Measurements from ENCODE around the gene PLXDC2.
"Not testable (repeated sequence)": the region's sequence is repeated elsewhere in the genome, so short reads cannot be mapped to it uniquely, and the experiment has no call there.

Gene PLXDC2

GRCh38 chr10:19816411-19817230 lies at the start of gene PLXDC2:
PLXDC2 (plus strand) TSS chr10:19816432.
- peak; percentile 7 for DNase-seq

DNA sequence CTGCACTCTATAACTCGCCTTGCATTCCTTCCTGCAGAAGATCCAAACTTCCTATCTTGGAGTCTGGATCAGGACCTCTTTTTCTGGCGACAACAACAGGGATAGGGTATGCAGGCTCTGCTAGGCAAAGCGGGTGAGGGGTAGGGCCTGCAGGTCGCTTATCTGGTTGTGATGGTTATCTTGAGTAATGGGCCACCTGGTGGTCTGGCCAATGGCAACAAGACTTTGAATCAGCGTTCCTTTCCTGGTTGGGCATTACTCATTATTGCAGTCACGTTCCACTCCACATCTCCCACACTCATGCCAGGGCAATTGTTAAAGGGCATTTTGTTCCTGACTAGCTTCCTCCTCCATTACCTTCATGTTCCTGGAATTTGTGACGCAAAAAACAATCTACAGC lies 48.4 kb upstream of the PLXDC2 start:
- no peak for DNase-seq

DNA sequence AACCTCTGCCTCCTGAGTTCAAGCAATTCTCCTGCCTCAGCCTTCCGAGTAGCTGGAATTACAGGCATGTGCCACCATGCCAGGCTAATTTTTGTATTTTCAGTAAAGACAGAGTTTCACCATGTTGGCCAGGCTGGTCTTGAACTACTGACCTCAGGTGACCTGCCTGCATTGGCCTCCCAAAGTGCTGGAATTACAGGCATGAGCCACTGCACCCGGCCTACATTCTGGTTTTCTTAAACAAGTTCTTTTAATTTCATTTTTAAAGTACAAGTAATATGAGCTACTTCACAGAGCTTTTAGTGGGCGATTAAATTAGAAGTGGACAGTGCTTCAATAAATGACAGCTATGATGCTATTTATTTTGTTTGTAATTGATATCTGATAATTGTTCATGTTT lies 46.4 kb upstream of the PLXDC2 start:
- DNase-seq, result not testable (repeated sequence)

- DNase-seq, result no peak
Observed at GRCh38 chr10:19772972-19773371, 43.3 kb upstream of the PLXDC2 start.

DNA sequence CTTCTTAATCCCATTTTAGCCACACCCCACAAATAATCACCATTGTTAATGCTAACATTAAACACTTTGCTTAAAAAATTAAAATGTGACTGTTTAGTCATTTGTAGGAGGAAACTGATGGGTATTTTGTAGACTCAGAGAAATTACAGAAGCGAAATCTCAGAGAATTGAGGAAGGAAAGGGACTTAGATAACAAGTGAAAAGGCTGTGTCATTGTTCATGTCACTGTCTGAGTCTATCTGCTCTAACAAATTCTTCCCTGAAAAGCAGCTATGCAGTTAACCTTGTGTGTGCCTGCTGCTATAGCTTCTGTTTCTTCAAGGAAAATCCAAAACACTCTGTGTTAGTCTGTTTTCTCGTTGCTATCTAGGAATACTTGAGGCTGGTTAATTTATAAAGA lies 40.9 kb upstream of the PLXDC2 start:
- DNase-seq, result no peak

DNA sequence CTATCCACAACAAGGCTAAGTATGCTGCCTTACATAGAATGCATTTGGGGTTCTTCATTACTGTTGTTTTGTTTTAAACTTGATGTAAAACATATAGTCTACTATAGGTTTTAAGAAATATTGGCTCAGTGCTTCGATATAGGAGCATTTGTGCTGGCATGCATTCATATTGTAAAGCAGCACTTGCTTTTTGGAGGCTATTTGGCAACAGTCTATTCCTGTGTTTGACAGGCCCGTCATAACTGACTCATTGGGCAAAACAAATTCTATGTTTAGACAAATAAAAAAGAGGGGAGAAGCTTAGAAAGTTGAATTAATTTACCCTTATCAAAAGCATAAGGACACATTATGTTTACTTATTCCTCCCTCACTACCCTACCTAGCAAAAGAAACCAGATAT lies 38.4 kb upstream of the PLXDC2 start:
- no peak for DNase-seq

GRCh38 chr10:19778996-19779395 lies 37.2 kb upstream of the PLXDC2 start:
- DNase-seq, result no peak

DNA sequence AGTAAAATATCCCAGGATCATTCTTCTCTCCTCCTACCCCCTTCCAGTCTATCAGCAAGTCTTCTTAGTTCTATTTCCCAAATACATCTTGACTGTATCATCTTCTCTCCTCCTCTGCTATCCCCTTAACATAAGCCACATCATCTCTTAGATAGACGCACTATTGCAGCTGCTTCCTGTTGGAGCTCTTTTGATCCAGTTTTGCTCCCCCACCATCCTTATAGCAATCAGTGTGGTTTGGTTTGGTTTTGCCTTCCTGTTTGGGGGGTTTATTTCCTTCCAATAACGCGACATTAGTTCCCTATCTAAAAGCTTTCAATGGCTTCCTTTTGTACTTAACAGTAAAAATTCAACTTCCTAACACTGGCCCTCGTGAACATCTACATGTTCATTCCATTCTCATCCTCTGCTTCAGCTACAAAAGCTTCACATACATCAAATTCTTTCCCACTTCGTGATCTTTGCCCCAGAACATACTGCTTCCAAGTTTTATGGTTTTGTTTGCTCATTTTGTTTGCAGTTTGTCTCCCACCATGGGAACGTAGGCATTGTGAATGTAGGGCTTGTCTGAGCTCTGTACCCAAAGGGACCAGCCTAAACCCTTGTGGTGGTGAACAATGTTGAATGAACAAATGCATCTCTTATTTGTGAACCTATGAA lies 33.7 kb upstream of the PLXDC2 start:
- no peak for DNase-seq

DNA sequence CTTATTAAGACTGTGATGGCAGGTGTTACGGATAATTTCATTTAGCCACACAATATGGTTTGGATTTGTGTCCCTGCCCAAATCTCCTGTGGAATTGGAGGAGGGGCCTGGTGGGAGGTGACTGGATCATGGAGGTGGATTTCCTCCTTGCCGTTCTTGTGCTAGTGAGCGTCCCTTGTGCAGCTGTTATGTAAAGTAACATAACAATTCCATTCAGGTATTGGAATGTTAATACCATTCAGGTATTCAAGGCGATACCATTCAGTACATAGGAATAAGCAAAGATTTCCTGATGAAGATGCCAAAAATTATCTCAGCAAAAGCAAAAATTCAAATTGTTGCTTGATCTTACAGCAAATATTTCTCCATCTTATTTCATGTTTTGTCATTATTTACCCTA lies 32.5 kb upstream of the PLXDC2 start:
- DNase-seq, result no peak

GRCh38 chr10:19785366-19785765 lies 30.9 kb upstream of the PLXDC2 start:
- no peak for DNase-seq

GRCh38 chr10:19788075-19788686 lies 28.1 kb upstream of the PLXDC2 start:
- peak; percentile 27 for DNase-seq

DNA sequence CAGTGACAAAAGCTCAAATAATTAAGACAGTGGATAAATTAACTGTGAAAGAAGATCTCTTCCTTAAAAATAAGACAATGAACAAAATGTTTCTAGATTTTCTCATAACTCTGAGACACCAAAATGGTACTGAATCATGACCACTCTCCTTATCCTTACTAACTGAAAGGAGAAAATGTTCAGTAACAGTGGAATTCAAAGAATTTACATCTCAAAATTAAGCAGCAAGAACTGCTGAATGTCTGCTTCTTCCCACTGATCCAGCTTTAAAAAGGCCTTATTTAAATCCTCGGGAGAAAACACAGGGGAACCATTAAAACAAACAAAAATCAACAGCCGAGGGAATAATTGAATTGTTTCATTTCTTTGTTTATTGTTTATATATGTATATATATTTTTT lies 27.3 kb upstream of the PLXDC2 start:
- no peak for DNase-seq

GRCh38 chr10:19789607-19790006 lies 26.6 kb upstream of the PLXDC2 start:
- DNase-seq, result no peak

DNA sequence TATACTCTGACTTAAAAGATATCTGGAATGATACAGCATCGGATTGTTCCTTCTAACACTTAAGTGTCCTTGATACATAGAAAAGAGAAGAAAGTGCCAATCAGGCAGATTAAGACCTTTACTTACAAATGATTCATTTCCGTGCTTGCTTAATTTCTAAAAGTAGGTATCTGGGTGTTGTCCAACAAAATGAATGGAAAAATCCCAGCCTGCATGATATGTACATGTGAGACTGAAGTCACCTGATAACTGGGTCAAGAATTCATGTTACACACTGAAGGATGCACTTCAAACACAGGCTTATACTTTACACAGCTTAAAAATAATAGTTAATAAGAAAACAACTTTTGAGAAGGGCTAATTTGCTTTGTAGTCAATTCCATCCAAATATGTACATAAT lies 25.2 kb upstream of the PLXDC2 start:
- DNase-seq, result no peak

GRCh38 chr10:19795684-19796083 lies 20.5 kb upstream of the PLXDC2 start:
- DNase-seq, result no peak

- no peak for DNase-seq
Observed at GRCh38 chr10:19800161-19800560, 16.1 kb upstream of the PLXDC2 start.

GRCh38 chr10:19801369-19801768 lies 14.9 kb upstream of the PLXDC2 start:
- DNase-seq, result no peak

DNA sequence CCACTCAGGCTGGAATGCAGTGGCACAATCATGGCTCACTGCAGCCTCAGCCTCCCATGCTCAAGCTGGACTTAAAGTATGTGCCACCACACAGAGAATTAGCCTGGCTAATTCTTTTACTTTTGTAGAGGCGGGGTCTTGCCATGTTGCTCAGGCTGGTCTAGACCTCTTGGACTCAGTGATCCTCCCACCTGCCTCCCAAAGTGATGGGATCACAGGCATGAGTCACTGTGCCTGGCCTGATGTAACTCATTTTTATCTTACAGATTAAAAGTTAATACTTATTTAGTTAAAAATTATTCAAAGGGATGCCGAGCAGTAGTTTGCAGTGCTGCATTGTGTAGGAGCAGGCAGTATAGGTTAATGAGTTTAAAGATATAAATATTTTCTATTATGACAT lies 12.6 kb upstream of the PLXDC2 start:
- no peak for DNase-seq

DNA sequence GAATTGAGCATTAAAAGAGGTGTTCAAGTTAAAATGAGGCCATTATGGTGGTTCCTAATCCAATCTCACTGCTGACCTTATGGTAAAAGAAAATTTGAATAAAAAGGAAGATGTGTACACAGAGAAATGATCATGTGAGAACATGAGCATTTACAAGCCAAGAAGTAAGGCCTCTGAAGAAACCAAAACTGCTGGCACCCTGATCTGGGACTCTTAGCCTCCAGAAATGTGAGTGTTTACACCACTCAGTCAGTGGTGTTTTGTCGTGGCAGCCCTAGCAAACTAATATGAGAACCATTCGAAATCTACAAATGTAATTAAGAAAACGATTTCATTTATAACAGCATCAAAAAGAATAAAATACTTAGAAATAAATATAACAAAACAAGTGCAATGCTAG lies 6.8 kb upstream of the PLXDC2 start:
- DNase-seq, result no peak

GRCh38 chr10:19811540-19811939 lies 4.7 kb upstream of the PLXDC2 start:
- no peak for DNase-seq

DNA sequence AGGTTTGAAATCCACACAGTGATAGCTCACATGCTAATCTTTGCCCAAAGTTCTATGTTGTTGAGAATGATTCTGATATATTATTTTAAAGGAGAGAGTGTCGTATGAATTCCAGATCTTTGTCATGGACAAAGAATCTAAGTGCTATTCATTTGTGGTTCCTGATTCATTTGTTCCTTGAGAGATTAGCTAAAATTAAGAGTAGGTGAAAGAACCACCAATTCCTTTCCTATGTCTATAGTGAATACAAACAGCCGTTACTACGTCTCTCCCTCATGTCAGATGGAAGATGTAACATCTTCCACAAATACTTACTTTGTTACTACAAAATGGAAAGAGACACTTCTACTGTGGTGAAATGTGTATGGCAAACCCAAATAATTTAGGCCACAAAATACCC lies 3.3 kb upstream of the PLXDC2 start:
- DNase-seq, result no peak

- DNase-seq, result no peak
Observed at GRCh38 chr10:19815036-19815730, 1.0 kb upstream of the PLXDC2 start.

DNA sequence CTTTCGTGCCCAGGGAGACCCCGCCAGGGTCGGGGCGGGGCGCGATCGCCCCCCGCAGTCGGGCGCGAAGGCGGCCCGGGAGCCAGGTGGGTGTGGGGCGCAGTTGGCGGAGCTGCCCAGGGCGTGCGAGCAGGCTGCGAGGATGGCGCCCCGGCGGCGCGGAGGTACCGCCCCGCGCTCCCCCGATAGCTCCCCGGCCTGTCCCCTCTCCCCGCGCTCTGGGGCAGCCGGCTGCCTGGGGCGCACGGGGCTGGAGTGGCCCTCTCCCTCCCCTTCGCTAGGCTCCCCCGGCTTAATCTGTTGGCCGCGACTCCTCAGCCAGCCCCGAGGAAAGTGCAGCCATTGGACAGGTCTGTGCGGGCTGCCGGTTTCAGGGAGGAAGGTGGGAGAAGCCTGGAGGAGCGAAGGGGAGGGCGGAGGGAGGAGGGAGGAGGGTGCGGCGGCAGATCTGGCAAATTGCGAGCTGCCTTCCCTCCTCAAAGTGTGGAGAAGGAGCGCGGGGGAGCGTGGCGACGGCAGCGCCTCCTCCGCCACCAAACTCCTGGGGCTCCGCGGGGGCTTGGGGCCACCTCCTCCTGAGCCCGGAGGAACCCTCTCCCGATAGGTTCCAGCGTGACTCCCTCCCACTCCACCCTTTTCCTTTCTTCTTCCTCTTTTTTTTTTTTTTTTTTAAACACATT lies 361 bp upstream of the PLXDC2 start:
- peak; percentile 0 for DNase-seq
